A549 (cell line): ENCODE results near the gene CAMKMT. TPM values are rescaled to one million over a fixed set of nuclear protein-coding genes. Genes with fewer than 3 reads are reported as not detected.
A peak's percentile ranks its signal among the peaks of the same experiment; 100 is the strongest.

Experiments used
- ATAC-seq, 2 experiments: fragments of 200-7000 bp in 1 of 2; fragments of >200 bp in 1 of 2; cut with Nextera tagmentation in 1 of 2; cut with Tn5 transposase in 1 of 2; 3 replicates each; pipeline versions ENCODE4 v1.8.0 to v1.9.1; 2018 to 2020; ENCODE audit warnings: mild to moderate bottlenecking in 1 of 2, moderate library complexity in 1 of 2
- CTCF ChIA-PET: fragments of 300-600 bp; sonication (Branson Sonifier 250); formaldehyde crosslinking; extraction: SDS; loops from one replicate; lab custom pipeline; 2021; ENCODE audit warnings: antibody characterized with exemption, inconsistent platforms; lab: Yijun Ruan, JAX
- POLR2A ChIA-PET: fragments of 350-600 bp; formaldehyde crosslinking; extraction: SDS; loops from one replicate; lab custom pipeline; 2021; ENCODE audit warnings: antibody characterized with exemption, inconsistent platforms; lab: Yijun Ruan, JAX
- DNase-seq, 2 experiments: peaks; one replicate each; pipeline versions ENCODE4 v3.0.0 to v3.0.0-alpha.2; 2011 to 2016; ENCODE audit warnings: low read depth in 1 of 2, low spot score in 1 of 2
- FAIRE-seq: peaks from 2 replicates; lab custom pipeline; 2011; peaks lifted over from hg19 to GRCh38; lab: Jason Lieb, UNC
- H3K27ac ChIP-seq, 2 experiments: fragments of >200 bp; sonication (Bioruptor Twin); formaldehyde crosslinking; 3 replicates each; pipeline ENCODE4 v1.5.1; 2016 to 2017
- H3K4me1 ChIP-seq: fragments of >200 bp; sonication (Bioruptor Twin); formaldehyde crosslinking; 3 replicates; pipeline ENCODE4 v1.6.1; 2016
- H3K4me2 ChIP-seq: fragments of >200 bp; sonication (Bioruptor Twin); formaldehyde crosslinking; 3 replicates; pipeline ENCODE4 v1.6.1; 2016
- H3K4me3 ChIP-seq: fragments of >200 bp; sonication (Bioruptor Twin); formaldehyde crosslinking; 3 replicates; pipeline ENCODE4 v1.5.1; 2016
- H3K9me3 ChIP-seq: fragments of >200 bp; sonication (Bioruptor Twin); formaldehyde crosslinking; 3 replicates; pipeline ENCODE4 v1.6.1; 2016
- CBX2 ChIP-seq: fragments of 200-600 bp; sonication (generic); IDR thresholded peaks from 2 replicates; pipeline ENCODE4 v1.6.1; 2016; ENCODE audit warnings: low read depth, mild to moderate bottlenecking, borderline replicate concordance
- CBX8 ChIP-seq: fragments of 200-600 bp; sonication (generic); IDR thresholded peaks from 2 replicates; pipeline ENCODE4 v1.6.1; 2016
- CEBPB ChIP-seq, 2 experiments: fragments of >200 bp in 1 of 2; sonication (Bioruptor Twin) in 1 of 2; formaldehyde crosslinking in 1 of 2; IDR thresholded peaks; 2 replicates each; pipeline ENCODE4 v1.6.1; 2012 to 2016
- CHD4 ChIP-seq: fragments of 200-600 bp; sonication (generic); IDR thresholded peaks from 2 replicates; pipeline ENCODE4 v1.6.1; 2016; ENCODE audit warnings: antibody characterized with exemption, mild to moderate bottlenecking, borderline replicate concordance
- ELK1 ChIP-seq: fragments of 150-350 bp; IDR thresholded peaks from 2 replicates; pipeline ENCODE4 v1.6.1; 2014; ENCODE audit warnings: low read depth, mild to moderate bottlenecking, low read length
- ESRRA ChIP-seq: fragments of 150-350 bp; IDR thresholded peaks from 2 replicates; pipeline ENCODE4 v1.6.1; 2014; ENCODE audit warnings: mild to moderate bottlenecking, low read length, borderline replicate concordance
- FOSL2 ChIP-seq, 2 experiments: fragments of 450-650 bp in 1 of 2; fragments of >200 bp in 1 of 2; sonication (Bioruptor Twin) in 1 of 2; formaldehyde crosslinking; IDR thresholded peaks; 2 replicates each; pipeline versions ENCODE4 v1.5.0 to v1.6.1; 2016 to 2020; ENCODE audit warnings: mild to moderate bottlenecking in 1 of 2, moderate library complexity in 1 of 2
- FOXS1 ChIP-seq: fragments of 250-450 bp; sonication (Bioruptor Pico); IDR thresholded peaks from 2 replicates; pipeline ENCODE4 v1.5.0; 2020; ENCODE audit warnings: mild to moderate bottlenecking, moderate library complexity
- HDAC2 ChIP-seq: fragments of 200-600 bp; sonication (generic); IDR thresholded peaks from 2 replicates; pipeline ENCODE4 v1.6.1; 2016
- HES2 ChIP-seq: fragments of >200 bp; sonication (Bioruptor Twin); formaldehyde crosslinking; IDR thresholded peaks from 2 replicates; pipeline ENCODE4 v1.6.1; 2016
- HMGXB4 ChIP-seq: fragments of 250-450 bp; sonication (Bioruptor Pico); IDR thresholded peaks from 2 replicates; pipeline ENCODE4 v1.5.0; 2021; ENCODE audit warnings: mild to moderate bottlenecking, moderate library complexity, borderline replicate concordance
- HOXB13 ChIP-seq: fragments of 250-450 bp; sonication (Bioruptor Pico); IDR thresholded peaks from 2 replicates; pipeline ENCODE4 v1.5.0; 2020; ENCODE audit warnings: low read depth, mild to moderate bottlenecking, moderate library complexity
- MAX ChIP-seq: IDR thresholded peaks from 2 replicates; pipeline ENCODE4 v1.6.1; 2012
- NPAS2 ChIP-seq: fragments of 250-450 bp; sonication (Bioruptor Pico); IDR thresholded peaks from 2 replicates; pipeline ENCODE4 v1.8.0; 2022; ENCODE audit warnings: mild to moderate bottlenecking, moderate library complexity, borderline replicate concordance
- NR3C1 ChIP-seq: fragments of >200 bp; sonication (Bioruptor Twin); formaldehyde crosslinking; IDR thresholded peaks from 3 replicates; pipeline ENCODE4 v1.6.1; 2017
- SMC3 ChIP-seq: fragments of >200 bp; sonication (Bioruptor Twin); formaldehyde crosslinking; IDR thresholded peaks from 3 replicates; pipeline ENCODE4 v1.6.1; 2018; ENCODE audit warnings: inconsistent platforms
- SREBF2 ChIP-seq: fragments of 450-650 bp; IDR thresholded peaks from 2 replicates; pipeline ENCODE4 v1.6.1; 2014; ENCODE audit warnings: mild to moderate bottlenecking, moderate library complexity
- TP53 ChIP-seq: fragments of 250-450 bp; sonication (Bioruptor Pico); IDR thresholded peaks from 2 replicates; pipeline ENCODE4 v1.5.0; 2021; ENCODE audit warnings: mild to moderate bottlenecking, moderate library complexity
- ZNF302 ChIP-seq: fragments of 250-450 bp; sonication (Bioruptor Pico); IDR thresholded peaks from 2 replicates; pipeline ENCODE4 v1.9.0; 2021; ENCODE audit warnings: inconsistent platforms, mild to moderate bottlenecking, moderate library complexity
- ZSCAN20 ChIP-seq: fragments of 250-450 bp; sonication (Bioruptor Pico); IDR thresholded peaks from 2 replicates; pipeline ENCODE4 v1.8.0; 2022; ENCODE audit warnings: mild to moderate bottlenecking, moderate library complexity
- WGBS: methylation state at CpG from one replicate; pipeline ENCODE4 v1.1.6; 2017; ENCODE audit errors: missing lambda C conversion rate; 5-methylcytosine and 5-hydroxymethylcytosine counted together
- polyA plus RNA-seq, 4 experiments: library from polyadenylated mRNA; depleted of rRNA in 3 of 4; stranded (reverse); fragments of >200 nt; fragmentation: RNase III in 1 of 4; extraction: RNeasy Plus Mini Kit Qiagen cat#74134 plus additional on column Dnase treatment in 1 of 4; gene quantifications; 2 replicates in 3 of 4; 3 replicates in 1 of 4; pipeline ENCODE4 v1.2.3, GENCODE V29; 2011 to 2017

Gene CAMKMT
- polyA plus RNA-seq, 2 of the 4 experiments (the other 2 are of a cell fraction) = 6.5 to 15.7 TPM

DNA sequence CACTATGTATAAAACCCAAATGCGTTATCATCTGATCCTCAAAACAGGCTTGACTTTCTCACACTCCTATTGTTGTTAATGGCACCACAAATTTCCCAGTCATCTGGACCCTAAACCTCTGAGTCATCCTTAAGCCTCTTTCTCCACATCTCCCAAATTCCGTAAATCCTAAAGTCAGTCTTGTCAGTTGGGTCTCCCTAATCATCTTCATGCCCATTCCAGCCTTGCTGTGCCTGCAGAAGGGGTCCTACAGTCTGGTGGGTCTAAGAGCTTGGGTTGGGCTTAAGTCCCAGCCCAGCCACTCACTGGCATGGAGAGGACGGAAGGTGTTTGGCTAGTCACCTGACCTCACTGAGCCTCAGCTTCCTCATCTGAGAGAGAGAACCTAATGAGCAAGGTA, 314.6 kb downstream of the CAMKMT start (continued):
- TF ChIP-seq HMGXB4 = no peak
- no peak for TF ChIP-seq SMC3
- no peak for TF ChIP-seq MAX
- no peak for TF ChIP-seq CEBPB (IDR thresholded peaks at IDR 0.05)
- no peak for TF ChIP-seq NR3C1
- no peak for TF ChIP-seq HOXB13 (CRISPR knock-in tag)
- TF ChIP-seq ZSCAN20 (CRISPR knock-in tag) = no peak
- TF ChIP-seq, all 56 proteins: peak for 0

DNA sequence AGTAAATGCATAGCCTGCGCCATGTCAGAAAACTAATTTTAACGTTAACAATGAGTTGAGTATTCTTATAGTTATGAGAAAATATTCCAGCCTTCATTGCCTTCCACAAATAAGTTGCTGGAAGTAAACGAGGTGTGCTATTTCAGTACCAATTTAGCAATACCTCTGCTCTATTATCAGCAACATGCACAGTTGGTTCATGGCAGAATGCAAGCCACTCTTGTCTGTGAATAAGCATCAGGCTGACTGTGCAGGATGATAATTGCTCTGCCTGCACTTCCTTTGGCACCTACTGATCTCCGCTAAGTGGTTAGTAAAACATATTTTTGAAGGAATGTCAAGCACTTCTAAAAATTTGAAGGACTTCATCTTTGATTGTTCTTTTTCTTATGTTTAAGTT, 317.8 kb downstream of the CAMKMT start:
- no peak overlapping the region for H3K27ac ChIP-seq
- TF ChIP-seq FOSL2 (IDR thresholded peaks at IDR 0.05) (no peak), FOSL2 (CRISPR knock-in tag; IDR thresholded peaks at IDR 0.05) (no peak), TP53 (CRISPR knock-in tag) (no peak), ELK1 (no peak), ZNF302 (CRISPR knock-in tag) (no peak), FOXS1 (CRISPR knock-in tag) (no peak), CHD4 (no peak), CBX2 (no peak), ZSCAN20 (CRISPR knock-in tag) (no peak), ESRRA (no peak), NPAS2 (CRISPR knock-in tag) (no peak), CBX8 (no peak), HDAC2 (no peak)
- TF ChIP-seq, all 56 proteins: peak for 0
- no peak overlapping the region for H3K4me2 ChIP-seq
- WGBS = 67% methylated on average over 4 of the region's 4 CpGs
- no peak for ATAC-seq
- DNase-seq = no peak
- H3K4me3 ChIP-seq = no peak overlapping the region
- peak; percentile 39 for FAIRE-seq
- no peaks in the 10 kb centered on the region for H3K4me1 ChIP-seq
- H3K9me3 ChIP-seq = no peaks in the 10 kb centered on the region
- ChIA-PET POLR2A (no interaction called here), CTCF (no interaction called here)

- Histone ChIP-seq H3K4me3 (no peak overlapping the region), H3K9me3 (no peaks in the 10 kb centered on the region), H3K4me1 (no peaks in the 10 kb centered on the region), H3K4me2 (no peak overlapping the region), H3K27ac (no peak overlapping the region)
- FAIRE-seq (no peak), DNase-seq (no peak), ATAC-seq (no peak)
- ChIA-PET CTCF (interaction anchor here (2.0 to 2.1 kb wide), 2 partner anchors 14 to 200 kb away, joined by 6 read pairs; no protein-coding TSS in a partner anchor), POLR2A (no interaction called here)
- TF ChIP-seq SREBF2 (no peak), HOXB13 (CRISPR knock-in tag) (no peak), HES2 (no peak)
- WGBS = 76% methylated on average over 4 of the region's 4 CpGs
These were observed 318.2 kb downstream of the CAMKMT start for GRCh38 chr2:44679990-44680389.
